Smooth muscle cell of the umbilical artery (primary cell): ENCODE data around the gene EIPR1. TPM values are rescaled to one million over a fixed set of nuclear protein-coding genes. Genes with fewer than 3 reads are reported as not detected.

Experiments
- total RNA-seq: library from RNA; depleted of rRNA; stranded (reverse); fragments of >200 nt; gene quantifications from 2 replicates; pipeline ENCODE4 v1.2.3, GENCODE V29; 2014

The EIPR1 gene
- 32.4 and 36.4 TPM in 2 replicates for total RNA-seq

GRCh38 chr2:3377612-3378432 is at the start of gene EIPR1:
EIPR1 (minus strand) TSS chr2:3377818; CDS start chr2:3377689, 129 bp downstream.

GRCh38 chr2:3379647-3380534 is 2.3 kb upstream of the EIPR1 start, which contains the start of gene TRAPPC12:
TRAPPC12 (plus strand) TSS chr2:3379694; CDS start chr2:3387624, 7,930 bp downstream.

Other genes with a start within 250 kb of the EIPR1 start
- 51.7 and 64.0 TPM in 2 replicates for gene TRAPPC12, start 1.9 kb upstream of the EIPR1 start, total RNA-seq
- 39.0 and 42.2 TPM in 2 replicates for gene ADI1, start 141.7 kb upstream of the EIPR1 start, total RNA-seq
- gene RNASEH1, start 180.5 kb upstream of the EIPR1 start, total RNA-seq: 42.0 and 47.5 TPM in 2 replicates
- gene RPS7, start 197.4 kb upstream of the EIPR1 start, total RNA-seq: 731 and 1,566 TPM in 2 replicates
- 0.18 and 2.4 TPM in 2 replicates for gene COLEC11, start 217.3 kb upstream of the EIPR1 start, total RNA-seq